Gastroesophageal sphincter (tissue), 3 donors: ENCODE measurements around the gene CYP4F2.

Source experiments
- CTCF ChIP-seq, 4 experiments: fragments of 200-600 bp in 2 of 4; fragments of 450-650 bp in 2 of 4; sonication (generic) in 1 of 4; IDR thresholded peaks; one replicate each; pipeline ENCODE4 v1.5.1; 2017 to 2019; ENCODE audit warnings: antibody characterized with exemption in 4 of 4, mild to moderate bottlenecking in 2 of 4, moderate library complexity in 2 of 4
- EP300 ChIP-seq: sonication (generic); formaldehyde crosslinking; IDR thresholded peaks from one replicate; pipeline ENCODE4 v1.6.1; 2017; ENCODE audit warnings: antibody characterized with exemption, mild to moderate bottlenecking
- POLR2A ChIP-seq, 2 donors: fragments of 450-650 bp; IDR thresholded peaks; one replicate each; pipeline ENCODE4 v1.6.1; 2017; ENCODE audit warnings: antibody characterized with exemption in 2 of 2, mild to moderate bottlenecking in 2 of 2, moderate library complexity in 1 of 2
- POLR2AphosphoS5 ChIP-seq: sonication (generic); formaldehyde crosslinking; IDR thresholded peaks from one replicate; pipeline ENCODE4 v1.6.1; 2017; ENCODE audit warnings: antibody characterized with exemption

- TF ChIP-seq CTCF (IDR thresholded peaks at IDR 0.05) (no peak), POLR2A (IDR thresholded peaks at IDR 0.05) (no peak), POLR2AphosphoS5 (no peak), EP300 (no peak)
Observed at GRCh38 chr19:15936950-15937349, 39.1 kb upstream of the CYP4F2 start.
